Right lobe of liver (tissue), 4 donors: ENCODE measurements around the gene BTBD2.

Experiments used
- CTCF ChIP-seq, 4 donors: fragments of 200-600 bp in 3 of 4; fragments of 450-650 bp in 1 of 4; IDR thresholded peaks; one replicate each; pipeline versions ENCODE4 v1.5.1 to v1.8.0; 2016 to 2022; ENCODE audit warnings: antibody characterized with exemption in 4 of 4, mild to moderate bottlenecking in 2 of 4
- POLR2A ChIP-seq: fragments of 450-650 bp; IDR thresholded peaks from one replicate; pipeline ENCODE4 v1.6.1; 2017; ENCODE audit warnings: antibody characterized with exemption, mild to moderate bottlenecking
- donor health status: DM: no; HTN: no; CAD: no.
- donor health status: DM: no; HTN: no; CAD: no.
- donor health status: DM: no; HTN: yes; CAD: no.

DNA sequence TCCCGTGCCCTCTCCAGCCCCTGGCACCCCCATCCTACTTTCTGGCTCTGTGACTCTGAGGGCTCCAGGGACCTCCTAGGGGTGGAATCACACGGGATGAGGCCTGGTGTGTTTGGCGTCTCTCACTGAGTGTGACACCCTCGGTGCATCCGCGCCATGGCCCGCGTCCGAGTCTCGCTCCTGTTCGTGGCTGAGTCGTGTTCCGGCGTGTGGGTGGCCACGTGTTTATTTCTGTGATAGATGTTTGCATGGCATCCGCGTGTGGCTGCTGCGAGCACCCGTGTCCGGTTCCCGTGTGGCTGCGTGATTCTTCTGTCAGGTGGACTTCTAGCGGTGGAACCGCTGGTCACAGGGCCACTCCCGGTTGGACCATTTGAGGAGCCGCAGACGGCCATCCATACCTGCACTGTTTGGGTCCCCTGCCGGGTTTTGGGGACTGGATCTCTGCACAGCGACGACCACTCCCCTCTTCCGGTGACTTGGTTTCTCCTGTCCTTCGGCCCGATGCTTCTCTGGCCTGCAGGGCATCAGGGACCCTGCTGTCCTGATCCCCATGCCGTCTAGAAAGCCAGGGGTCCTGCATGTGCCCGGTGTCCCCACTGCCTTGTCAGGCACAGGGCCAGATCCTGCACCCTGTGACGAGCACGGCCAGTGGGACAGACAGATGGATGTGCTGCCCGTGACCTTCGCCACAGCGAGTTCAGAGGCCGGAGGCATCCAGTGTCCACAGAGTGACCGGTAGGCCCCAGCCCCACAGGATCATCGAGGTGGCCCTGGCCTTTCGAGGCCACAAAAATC is 66.0 kb downstream of the BTBD2 start:
- no peak for TF ChIP-seq CTCF (IDR thresholded peaks at IDR 0.05)
- TF ChIP-seq POLR2A: no peak
